ENCODE measurements around the gene ZNF668. TPM values are rescaled to one million over a fixed set of nuclear protein-coding genes. Genes with fewer than 3 reads are reported as not detected.

The ZNF668 gene
- total RNA-seq, 1 experiment from 2014 or later = 16.8 TPM

GRCh38 chr16:31108035-31108793 lies 34.2 kb upstream of the ZNF668 start, which contains the start of gene BCKDK:
BCKDK (plus strand) TSS chr16:31108386; CDS start chr16:31109224, 838 bp downstream.
- no peaks in the 10 kb centered on the region for H3K9me3 ChIP-seq (ENCODE audit: control insufficient read depth in 1 of 2, insufficient read depth in 1 of 2, low read depth in 1 of 2, low read length in 2 of 2)
- ATAC-seq (peak; percentile 91), DNase-seq (ENCODE audit: low read depth, low spot score) (peak; percentile 42)
- ChIA-PET POLR2A (no interaction called here), RAD21 (ENCODE audit: low non-redundant PET in 1 of 2, low total read pairs in 2 of 2, uncharacterized antibody in 2 of 2, unreplicated experiment in 2 of 2) (no interaction called here), CTCF (no interaction called here)
- H2AFZ ChIP-seq (ENCODE audit: low read depth, low read length, poor library complexity, severe bottlenecking) = peak within 1 kb of the TSS; percentile 58
- H3K79me2 ChIP-seq (ENCODE audit: insufficient read depth, low read length) = peaks cover 16% of the 10 kb centered on the region
- H3K9ac ChIP-seq (ENCODE audit: low read length) = peak within 1 kb of the TSS; percentile 90
- peak within 1 kb of the TSS; percentile 83 to 98 for H3K4me3 ChIP-seq (replicated peaks in 1 of 2; ENCODE audit: low read depth in 1 of 2, low read length in 2 of 2)
- TF ChIP-seq EGR1 (IDR thresholded peaks at IDR 0.05; ENCODE audit: low read depth) (peak; percentile 98), TCF7L2 (IDR thresholded peaks at IDR 0.05; ENCODE audit: borderline replicate concordance, extremely low read depth, insufficient read depth, insufficient read length) (no peak), FOSL1 (IDR thresholded peaks at IDR 0.05; ENCODE audit: low read depth) (no peak), SP1 (IDR thresholded peaks at IDR 0.05; ENCODE audit: low read depth) (peak; percentile 73), EZH2phosphoT487 (IDR thresholded peaks at IDR 0.05; ENCODE audit: borderline replicate concordance) (no peak), YY1 (IDR thresholded peaks at IDR 0.05; ENCODE audit: extremely low read depth, insufficient replicate concordance, low read depth, low read length) (peak; percentile 78), POLR2AphosphoS5 (IDR thresholded peaks at IDR 0.05; ENCODE audit: low read depth, low read length) (peak; percentile 85), POLR2A (IDR thresholded peaks at IDR 0.05; ENCODE audit: borderline replicate concordance, extremely low read depth, insufficient read depth, insufficient read length) (peak; percentile 44), MAX (IDR thresholded peaks at IDR 0.05) (peak; percentile 75), SRF (IDR thresholded peaks at IDR 0.05; ENCODE audit: low read depth) (no peak), ZFX (IDR thresholded peaks at IDR 0.05) (peak; percentile 75; the same call in 1 of the 2 replicates)
- TF ChIP-seq, protein P1, sequence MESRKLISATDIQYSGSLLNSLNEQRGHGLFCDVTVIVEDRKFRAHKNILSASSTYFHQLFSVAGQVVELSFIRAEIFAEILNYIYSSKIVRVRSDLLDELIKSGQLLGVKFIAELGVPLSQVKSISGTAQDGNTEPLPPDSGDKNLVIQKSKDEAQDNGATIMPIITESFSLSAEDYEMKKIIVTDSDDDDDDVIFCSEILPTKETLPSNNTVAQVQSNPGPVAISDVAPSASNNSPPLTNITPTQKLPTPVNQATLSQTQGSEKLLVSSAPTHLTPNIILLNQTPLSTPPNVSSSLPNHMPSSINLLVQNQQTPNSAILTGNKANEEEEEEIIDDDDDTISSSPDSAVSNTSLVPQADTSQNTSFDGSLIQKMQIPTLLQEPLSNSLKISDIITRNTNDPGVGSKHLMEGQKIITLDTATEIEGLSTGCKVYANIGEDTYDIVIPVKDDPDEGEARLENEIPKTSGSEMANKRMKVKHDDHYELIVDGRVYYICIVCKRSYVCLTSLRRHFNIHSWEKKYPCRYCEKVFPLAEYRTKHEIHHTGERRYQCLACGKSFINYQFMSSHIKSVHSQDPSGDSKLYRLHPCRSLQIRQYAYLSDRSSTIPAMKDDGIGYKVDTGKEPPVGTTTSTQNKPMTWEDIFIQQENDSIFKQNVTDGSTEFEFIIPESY (IDR thresholded peaks at IDR 0.05; ENCODE audit: extremely low read depth, insufficient replicate concordance, low read length) = peak; percentile 43
- no TSS peak for BruUV-seq (replicated peaks)
- peak within 1 kb of the TSS; percentile 83 for H3K4me2 ChIP-seq (ENCODE audit: low read length)
- peaks cover 10 to 26% of the 10 kb centered on the region in 2 experiments; a peak in 3 of 4 replicates for H3K4me1 ChIP-seq (ENCODE audit: control insufficient read depth in 1 of 2, insufficient read depth in 2 of 2, low read length in 2 of 2)
- H3K27ac ChIP-seq (ENCODE audit: low read depth, low read length) = peak within 1 kb of the TSS; percentile 89
- no peaks in the 10 kb centered on the region for H3K27me3 ChIP-seq (ENCODE audit: insufficient read depth, low read length)
- peaks cover 14 to 38% of the 10 kb centered on the region in 2 experiments for H3K36me3 ChIP-seq (ENCODE audit: control insufficient read depth in 1 of 2, insufficient read depth in 2 of 2, low read length in 2 of 2)
- intact Hi-C loops (cut with micrococcal nuclease) = loop anchor here (5.0 kb wide), 1 partner anchor 334 kb away; the partner anchor contains the start of gene ZNF843
- H4K20me1 ChIP-seq (ENCODE audit: insufficient read depth) = no peaks in the 10 kb centered on the region
- no peaks in the 10 kb centered on the region for H3K9me2 ChIP-seq (ENCODE audit: insufficient read depth)
